ENCODE data around the gene ANAPC15.

The ANAPC15 gene

DNA sequence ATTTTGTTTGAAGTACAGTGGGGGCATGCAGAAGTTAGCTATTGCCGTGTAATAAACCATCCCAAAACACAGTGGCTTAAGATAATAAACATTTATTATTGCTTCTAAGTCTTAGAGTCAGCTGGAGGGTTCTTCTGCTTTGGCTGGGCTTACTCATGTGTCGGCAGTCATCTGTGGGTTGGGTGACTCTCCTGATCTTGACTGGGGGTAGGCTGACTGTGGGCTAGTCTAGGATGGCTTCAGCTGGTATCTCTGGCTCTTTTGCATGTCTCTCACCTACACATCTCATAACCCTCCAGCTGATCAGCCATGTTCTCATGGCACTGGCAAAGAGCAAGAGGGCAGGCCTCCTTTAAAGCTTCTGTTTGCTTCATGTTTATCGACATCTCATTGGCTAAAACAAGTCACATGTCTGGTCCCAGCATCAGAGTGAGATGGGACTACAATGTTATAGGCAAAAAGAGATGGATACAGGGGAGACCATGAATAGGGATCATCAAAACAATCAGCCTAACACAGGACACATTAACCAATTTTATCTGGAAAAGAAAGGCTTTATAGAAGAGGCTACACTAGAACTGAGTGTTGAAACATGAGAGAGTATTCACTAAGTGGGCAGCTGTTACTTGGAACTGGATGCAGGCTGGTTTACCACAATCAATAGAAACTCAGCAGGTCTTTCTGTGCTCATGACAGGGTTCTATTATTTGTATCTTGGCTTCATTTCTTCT is 26.7 kb downstream of the ANAPC15 start:
- TF ChIP-seq, protein P1, sequence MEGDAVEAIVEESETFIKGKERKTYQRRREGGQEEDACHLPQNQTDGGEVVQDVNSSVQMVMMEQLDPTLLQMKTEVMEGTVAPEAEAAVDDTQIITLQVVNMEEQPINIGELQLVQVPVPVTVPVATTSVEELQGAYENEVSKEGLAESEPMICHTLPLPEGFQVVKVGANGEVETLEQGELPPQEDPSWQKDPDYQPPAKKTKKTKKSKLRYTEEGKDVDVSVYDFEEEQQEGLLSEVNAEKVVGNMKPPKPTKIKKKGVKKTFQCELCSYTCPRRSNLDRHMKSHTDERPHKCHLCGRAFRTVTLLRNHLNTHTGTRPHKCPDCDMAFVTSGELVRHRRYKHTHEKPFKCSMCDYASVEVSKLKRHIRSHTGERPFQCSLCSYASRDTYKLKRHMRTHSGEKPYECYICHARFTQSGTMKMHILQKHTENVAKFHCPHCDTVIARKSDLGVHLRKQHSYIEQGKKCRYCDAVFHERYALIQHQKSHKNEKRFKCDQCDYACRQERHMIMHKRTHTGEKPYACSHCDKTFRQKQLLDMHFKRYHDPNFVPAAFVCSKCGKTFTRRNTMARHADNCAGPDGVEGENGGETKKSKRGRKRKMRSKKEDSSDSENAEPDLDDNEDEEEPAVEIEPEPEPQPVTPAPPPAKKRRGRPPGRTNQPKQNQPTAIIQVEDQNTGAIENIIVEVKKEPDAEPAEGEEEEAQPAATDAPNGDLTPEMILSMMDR (IDR thresholded peaks at IDR 0.05; ENCODE audit: low read depth, low read length, missing control alignments): no peak
- no peak overlapping the region for H3K4me3 ChIP-seq (replicated peaks; ENCODE audit: low read depth, low read length)
- no peak for DNase-seq (ENCODE audit: extremely low read depth, low read depth)

DNA sequence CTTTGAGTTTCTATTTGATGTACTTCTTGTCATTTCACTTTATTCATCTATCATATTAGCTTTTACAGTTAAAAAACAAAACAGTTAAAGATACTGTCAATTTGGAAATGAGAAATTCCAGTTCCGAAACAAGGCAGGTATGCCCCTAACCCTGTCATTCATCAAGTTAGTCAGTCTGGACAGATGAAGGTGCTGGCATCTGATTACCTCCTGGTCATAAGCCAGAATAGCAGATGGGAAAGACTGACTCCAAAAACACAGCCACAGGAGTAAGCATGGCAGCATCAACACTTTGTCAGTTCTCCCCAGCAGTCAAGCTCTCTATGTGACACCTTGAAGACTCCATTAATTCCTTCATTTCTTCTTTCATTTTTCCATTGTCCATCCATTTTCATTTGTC is 27.5 kb downstream of the ANAPC15 start:
- TF ChIP-seq, protein P1 (IDR thresholded peaks at IDR 0.05; ENCODE audit: low read depth, low read length, missing control alignments): no peak

DNA sequence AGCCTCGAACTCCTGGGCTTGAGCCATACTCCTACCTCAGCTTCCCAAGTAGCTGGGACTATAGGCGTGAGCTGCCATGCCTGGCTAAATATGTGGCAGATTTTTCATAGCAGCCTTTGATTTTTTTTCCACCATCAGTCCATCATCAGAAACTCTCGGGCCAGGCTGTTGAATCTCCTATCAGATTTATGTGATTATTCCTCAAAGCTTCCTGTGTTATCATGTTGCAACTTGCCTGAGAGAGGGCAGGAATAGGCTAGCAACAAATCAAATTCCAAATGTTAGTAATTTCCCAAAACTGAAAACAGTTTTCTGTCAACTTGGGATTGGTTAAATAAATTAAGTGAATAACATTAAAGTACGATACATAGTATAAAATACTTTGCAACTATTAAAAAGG is 28.4 kb downstream of the ANAPC15 start:
- TF ChIP-seq, protein P1 (IDR thresholded peaks at IDR 0.05; ENCODE audit: low read depth, low read length, missing control alignments): no peak
- no peak for DNase-seq (ENCODE audit: extremely low read depth, low read depth)
- no peak overlapping the region for H3K4me3 ChIP-seq (replicated peaks; ENCODE audit: low read depth, low read length)

More for the DNA sequence above, 27.5 kb downstream of the ANAPC15 start:
- DNase-seq (ENCODE audit: extremely low read depth, low read depth): no peak
- H3K4me3 ChIP-seq (replicated peaks; ENCODE audit: low read depth, low read length): no peak overlapping the region

DNA sequence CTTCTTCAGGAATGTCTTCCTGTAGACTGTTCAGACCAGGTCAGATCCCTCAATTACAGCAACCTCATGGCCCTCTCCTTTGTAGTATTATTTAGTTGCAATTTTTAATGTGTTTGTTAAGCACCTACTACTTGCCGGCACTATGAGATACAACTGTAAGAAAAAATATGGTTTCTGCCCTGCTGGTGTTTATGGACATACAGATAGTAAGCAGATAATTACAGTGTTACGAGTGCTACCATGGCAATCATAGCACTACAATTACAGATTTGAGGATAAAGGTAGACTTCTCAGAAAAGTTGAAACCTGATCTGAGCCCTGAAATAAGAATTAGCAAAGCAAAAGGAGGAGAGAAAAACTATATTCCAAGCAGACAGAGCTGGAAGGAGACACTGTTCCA is 29.1 kb downstream of the ANAPC15 start:
- no peak for DNase-seq (ENCODE audit: extremely low read depth, low read depth)
- H3K4me3 ChIP-seq (replicated peaks; ENCODE audit: low read depth, low read length): no peak overlapping the region
- TF ChIP-seq, protein P1 (IDR thresholded peaks at IDR 0.05; ENCODE audit: low read depth, low read length, missing control alignments): no peak

DNA sequence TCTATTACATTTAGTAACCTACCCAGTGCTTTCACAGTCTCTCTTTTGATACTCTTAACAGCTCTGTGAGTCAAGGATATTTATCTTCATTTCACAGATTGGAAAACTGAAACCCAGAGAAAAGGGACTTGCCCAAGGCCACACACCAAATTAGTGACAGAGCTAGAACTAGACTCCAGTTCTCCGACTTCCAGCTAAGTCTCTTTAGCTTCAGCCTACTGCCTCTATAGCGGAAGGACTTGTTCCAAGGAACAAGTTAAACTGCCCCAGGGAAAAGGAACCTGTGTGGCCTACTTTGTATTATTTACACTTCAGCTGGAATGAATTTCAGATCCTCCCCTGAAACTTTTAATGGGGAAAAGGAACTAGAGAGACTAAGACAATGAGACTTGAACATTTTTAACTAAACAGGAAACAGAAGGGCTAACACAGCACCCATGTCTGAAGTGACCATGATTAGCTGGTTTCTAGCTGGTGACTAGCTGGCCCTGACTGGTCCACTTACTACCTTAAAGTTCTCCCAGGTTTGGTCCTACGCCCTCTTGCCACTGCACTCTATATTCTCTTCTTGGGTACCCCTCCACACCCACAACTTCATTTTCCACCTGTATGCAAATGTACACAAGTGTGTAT is 30.6 kb downstream of the ANAPC15 start:
- no peak overlapping the region for H3K4me3 ChIP-seq (replicated peaks; ENCODE audit: low read depth, low read length)
- DNase-seq (ENCODE audit: extremely low read depth, low read depth): no peak
- TF ChIP-seq, protein P1 (IDR thresholded peaks at IDR 0.05; ENCODE audit: low read depth, low read length, missing control alignments): no peak

DNA sequence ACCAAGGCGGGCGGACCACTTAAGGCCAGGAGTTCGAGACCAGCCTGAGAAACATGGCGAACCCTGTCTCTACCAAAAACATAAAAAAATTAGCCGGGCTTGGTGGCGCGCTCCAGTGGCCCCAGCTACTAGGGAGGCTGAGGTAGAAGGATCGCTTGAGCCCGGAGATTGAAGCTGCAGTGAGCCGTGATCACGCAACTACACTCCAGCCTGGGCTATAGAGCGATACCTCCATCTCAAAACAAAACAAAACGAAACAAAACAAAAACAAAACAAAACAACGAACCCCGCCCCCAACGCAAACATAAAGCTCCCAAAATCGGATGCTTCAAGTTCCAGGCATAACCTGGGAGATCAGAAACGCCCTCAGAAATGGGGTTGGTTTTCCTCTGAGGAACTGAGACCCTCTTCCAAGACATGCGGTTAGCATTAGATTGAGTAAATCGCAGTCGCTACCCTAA is 31.3 kb downstream of the ANAPC15 start:
- TF ChIP-seq, protein P1 (IDR thresholded peaks at IDR 0.05; ENCODE audit: low read depth, low read length, missing control alignments): no peak
- H3K4me3 ChIP-seq (replicated peaks; ENCODE audit: low read depth, low read length): peak overlapping the region; percentile 55
- no peak for DNase-seq (ENCODE audit: extremely low read depth, low read depth)
